Lower leg skin (tissue), 4 donors: ENCODE data around the gene MMP2. TPM values are rescaled to one million over a fixed set of nuclear protein-coding genes. Genes with fewer than 3 reads are reported as not detected.

Experiments used
- DNase-seq, 2 donors: peaks; one replicate each; pipeline ENCODE4 v3.0.0-alpha.2; 2019; ENCODE audit warnings: low spot score in 2 of 2
- H3K4me3 ChIP-seq: fragments of 200-600 bp; sonication (generic); 2 replicates; pipeline ENCODE4 v1.5.1; 2017; ENCODE audit warnings: mild to moderate bottlenecking, low read depth; ENCODE audit not compliant: poor library complexity, severe bottlenecking
- POLR2A ChIP-seq, 2 donors: fragments of 450-650 bp; IDR thresholded peaks; one replicate each; pipeline ENCODE4 v1.6.1; 2016 to 2017; ENCODE audit warnings: antibody characterized with exemption in 2 of 2, mild to moderate bottlenecking in 1 of 2, moderate library complexity in 1 of 2
- WGBS, 2 donors: methylation state at CpG; one replicate each; pipeline ENCODE4 v1.1.5; 2018; 5-methylcytosine and 5-hydroxymethylcytosine counted together
- intact Hi-C: fragments of 100-400 bp; cut with DNase I; formaldehyde crosslinking; loops from one replicate; pipeline ENCODE4 v1.15.0; 2023; ENCODE audit warnings: low total_unique reads
- total RNA-seq, 4 donors: library from RNA; depleted of rRNA; stranded (reverse); fragments of >200 nt; gene quantifications; one replicate each; pipeline ENCODE4 v1.1.0, GENCODE V29; 2016
- TF ChIP-seq, protein P1 (sequence below), 3 donors: fragments of 450-650 bp; IDR thresholded peaks; one replicate each; pipeline ENCODE4 v1.5.1; 2016; ENCODE audit warnings: antibody characterized with exemption in 3 of 3, mild to moderate bottlenecking in 3 of 3, moderate library complexity in 2 of 3

MMP2 gene
- total RNA-seq, 4 donors from 2014 or later: 152 to 516 (median 223) TPM

DNA sequence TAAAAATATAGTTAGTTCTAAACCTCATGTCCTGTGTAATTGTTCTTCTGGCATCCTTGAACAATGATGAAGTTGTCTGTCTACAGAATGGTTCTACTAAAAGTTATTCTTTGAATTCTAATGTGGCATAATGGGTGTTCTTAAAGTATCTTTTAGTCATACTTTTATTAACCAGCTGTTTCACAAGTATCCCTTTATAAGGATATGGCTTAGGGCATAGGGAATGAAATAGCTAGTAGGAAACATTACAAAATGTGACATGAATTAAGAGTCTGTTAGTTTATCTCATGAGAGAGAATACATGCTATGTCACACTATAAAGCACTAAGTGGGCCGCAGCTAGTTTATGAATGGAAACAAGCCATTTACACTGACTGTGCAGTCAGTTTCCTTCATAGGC, 61.2 kb downstream of the MMP2 start:
- DNase-seq: no peak
- no peak overlapping the region for H3K4me3 ChIP-seq
- TF ChIP-seq, protein P1, sequence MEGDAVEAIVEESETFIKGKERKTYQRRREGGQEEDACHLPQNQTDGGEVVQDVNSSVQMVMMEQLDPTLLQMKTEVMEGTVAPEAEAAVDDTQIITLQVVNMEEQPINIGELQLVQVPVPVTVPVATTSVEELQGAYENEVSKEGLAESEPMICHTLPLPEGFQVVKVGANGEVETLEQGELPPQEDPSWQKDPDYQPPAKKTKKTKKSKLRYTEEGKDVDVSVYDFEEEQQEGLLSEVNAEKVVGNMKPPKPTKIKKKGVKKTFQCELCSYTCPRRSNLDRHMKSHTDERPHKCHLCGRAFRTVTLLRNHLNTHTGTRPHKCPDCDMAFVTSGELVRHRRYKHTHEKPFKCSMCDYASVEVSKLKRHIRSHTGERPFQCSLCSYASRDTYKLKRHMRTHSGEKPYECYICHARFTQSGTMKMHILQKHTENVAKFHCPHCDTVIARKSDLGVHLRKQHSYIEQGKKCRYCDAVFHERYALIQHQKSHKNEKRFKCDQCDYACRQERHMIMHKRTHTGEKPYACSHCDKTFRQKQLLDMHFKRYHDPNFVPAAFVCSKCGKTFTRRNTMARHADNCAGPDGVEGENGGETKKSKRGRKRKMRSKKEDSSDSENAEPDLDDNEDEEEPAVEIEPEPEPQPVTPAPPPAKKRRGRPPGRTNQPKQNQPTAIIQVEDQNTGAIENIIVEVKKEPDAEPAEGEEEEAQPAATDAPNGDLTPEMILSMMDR (IDR thresholded peaks at IDR 0.05): no peak
- no peak for TF ChIP-seq POLR2A (IDR thresholded peaks at IDR 0.05)
- intact Hi-C loops: loop anchor here (5.0 kb wide), 2 partner anchors 73 to 157 kb away; no protein-coding TSS in a partner anchor
- 87 to 94% methylated on average over 1 of the region's 1 CpG for WGBS, 2 donors

DNA sequence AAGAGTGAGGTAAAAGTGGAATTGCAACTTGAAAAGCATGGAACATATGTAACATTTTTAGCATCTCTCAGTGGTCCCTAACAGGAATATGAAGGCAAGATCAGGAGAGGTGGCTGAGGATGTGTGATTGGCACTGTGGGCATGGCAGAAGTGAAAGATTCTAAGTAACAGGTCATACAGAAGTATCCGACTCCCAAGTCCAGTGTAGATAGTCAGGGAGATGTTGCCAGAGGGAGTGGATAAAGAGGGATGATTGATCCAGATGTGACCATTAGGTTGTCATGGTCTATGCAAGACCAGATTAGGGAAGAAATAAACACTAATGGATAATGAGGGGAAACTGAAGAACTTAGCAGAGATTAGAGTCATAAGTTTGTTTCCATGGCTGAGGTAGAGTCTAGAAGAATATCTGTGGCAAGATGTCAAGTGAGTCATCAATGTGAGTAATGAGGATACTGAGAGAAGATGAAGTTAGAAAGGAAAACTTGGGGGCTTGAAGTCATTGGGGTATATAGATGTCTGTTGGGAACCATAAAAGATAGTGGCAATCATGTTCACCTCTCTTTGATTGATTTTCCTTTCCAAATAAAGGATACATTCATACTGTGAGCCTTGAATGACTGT, 63.6 kb downstream of the MMP2 start:
- intact Hi-C loops: loop anchor here (5.0 kb wide), 2 partner anchors 75 to 155 kb away; no protein-coding TSS in a partner anchor
- WGBS, 2 donors: 89 to 91% methylated on average over 1 of the region's 1 CpG
- DNase-seq: no peak
- no peak overlapping the region for H3K4me3 ChIP-seq
- no peak for TF ChIP-seq POLR2A (IDR thresholded peaks at IDR 0.05)
- TF ChIP-seq, protein P1 (IDR thresholded peaks at IDR 0.05): no peak

DNA sequence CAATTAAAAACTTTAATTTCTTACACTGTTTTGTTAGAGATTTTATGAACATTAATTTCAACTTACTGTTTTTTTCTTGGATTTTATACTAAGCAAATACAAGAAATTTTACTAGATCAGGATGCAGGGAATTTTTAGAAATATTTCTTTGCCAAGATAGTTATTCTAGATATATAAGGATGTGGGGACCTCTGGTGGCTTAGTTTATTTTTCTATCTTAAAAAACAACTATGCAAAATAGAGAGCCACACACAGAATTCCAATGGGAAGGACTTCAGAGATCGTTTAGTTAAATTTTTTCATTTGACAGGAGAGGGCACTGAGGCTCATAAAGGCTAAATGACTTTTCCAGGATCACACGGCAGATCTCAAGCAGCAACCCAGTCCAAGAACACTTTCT, 64.5 kb downstream of the MMP2 start:
- 14 to 15% methylated on average over 2 of the region's 2 CpGs for WGBS, 2 donors
- TF ChIP-seq POLR2A (IDR thresholded peaks at IDR 0.05): no peak
- TF ChIP-seq, protein P1 (IDR thresholded peaks at IDR 0.05): no peak
- H3K4me3 ChIP-seq: no peak overlapping the region
- intact Hi-C loops: loop anchor here (5.0 kb wide), 2 partner anchors 76 to 154 kb away; no protein-coding TSS in a partner anchor
- DNase-seq: no peak

DNA sequence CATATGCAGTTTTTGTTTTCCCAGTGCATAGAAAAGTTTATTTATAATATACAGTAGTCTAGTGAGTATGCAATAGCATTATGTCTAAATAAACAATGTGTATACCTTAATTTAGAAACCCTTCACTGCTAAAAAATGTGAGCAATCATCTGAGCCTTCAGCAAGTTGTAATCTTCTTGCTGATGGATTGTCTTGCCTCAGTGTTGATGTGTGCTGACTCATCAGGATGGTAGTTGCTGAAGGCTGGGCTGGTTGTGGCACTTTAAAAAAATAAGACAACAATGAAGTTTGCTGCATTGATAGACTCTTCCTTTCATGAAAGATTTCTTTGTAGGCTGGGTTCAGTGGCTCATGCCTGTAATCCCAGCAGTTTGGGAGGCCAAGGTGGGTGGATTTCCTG, 73.6 kb downstream of the MMP2 start:
- TF ChIP-seq, protein P1 (IDR thresholded peaks at IDR 0.05): no peak
- no peak for TF ChIP-seq POLR2A (IDR thresholded peaks at IDR 0.05)
- intact Hi-C loops: no loop called here
- no peak for DNase-seq
- no peak overlapping the region for H3K4me3 ChIP-seq

DNA sequence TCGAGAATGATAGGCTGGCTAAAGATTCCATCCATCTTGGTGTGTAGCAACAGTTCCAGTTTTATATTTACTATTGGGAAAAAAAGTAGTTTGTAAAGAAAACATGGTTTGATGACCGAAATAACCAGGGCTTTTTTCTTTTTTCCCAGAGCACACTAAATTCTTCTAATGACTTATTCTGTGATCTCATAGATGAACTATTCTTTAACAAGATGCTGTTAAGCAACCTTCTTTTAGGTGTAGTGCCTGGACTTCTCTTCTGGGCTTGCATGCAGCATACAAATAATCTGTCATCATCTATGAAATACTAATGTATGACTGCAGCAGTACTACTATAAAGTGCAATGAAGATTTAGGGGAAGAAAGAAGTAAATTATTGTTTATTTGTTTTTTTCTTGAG, 76.4 kb downstream of the MMP2 start:
- 62 to 90% methylated on average over 2 of the region's 2 CpGs for WGBS, 2 donors
- no peak for TF ChIP-seq POLR2A (IDR thresholded peaks at IDR 0.05)
- TF ChIP-seq, protein P1 (IDR thresholded peaks at IDR 0.05): no peak
- no peak for DNase-seq
- intact Hi-C loops: no loop called here
- no peak overlapping the region for H3K4me3 ChIP-seq

Other genes starting within 250 kb of the MMP2 start
- gene IRX6, start 155.0 kb upstream of the MMP2 start, total RNA-seq: 10 to 100 TPM in 2 of 4 donors, 1 to 10 TPM in 2; 6.7 to 17.7 (median 13.3) TPM
- gene LPCAT2, start 29.9 kb downstream of the MMP2 start, total RNA-seq: 10 to 100 TPM; 16.9 to 36.9 (median 25.4) TPM
- 100 to 1,000 TPM; 139 to 168 (median 163) TPM for gene CAPNS2, start 87.5 kb downstream of the MMP2 start, total RNA-seq
- 10 to 100 TPM in 2 of 4 donors, 1 to 10 TPM in 2; 2.3 to 26.1 (median 8.7) TPM for gene SLC6A2, start 176.8 kb downstream of the MMP2 start, total RNA-seq